ENCODE measurements around the gene DVL3.

GRCh38 chr3:184177767-184178306 is 22.7 kb downstream of the DVL3 start:
- TF ChIP-seq POLR2AphosphoS5 (IDR thresholded peaks at IDR 0.05) (no peak), CTCF (IDR thresholded peaks at IDR 0.05) (no peak), EP300 (IDR thresholded peaks at IDR 0.05; ENCODE audit: low read depth) (no peak)
